Activated CD4-positive, alpha-beta T cell treated with anti-CD3 and anti-CD28 coated beads for 4 hours (primary cell): Measurements from ENCODE around the gene RASIP1.

Source experiments
- DNase-seq, 2 donors: peaks; one replicate each; pipeline ENCODE4 v3.0.0-alpha.2; 2020

The RASIP1 gene

DNA sequence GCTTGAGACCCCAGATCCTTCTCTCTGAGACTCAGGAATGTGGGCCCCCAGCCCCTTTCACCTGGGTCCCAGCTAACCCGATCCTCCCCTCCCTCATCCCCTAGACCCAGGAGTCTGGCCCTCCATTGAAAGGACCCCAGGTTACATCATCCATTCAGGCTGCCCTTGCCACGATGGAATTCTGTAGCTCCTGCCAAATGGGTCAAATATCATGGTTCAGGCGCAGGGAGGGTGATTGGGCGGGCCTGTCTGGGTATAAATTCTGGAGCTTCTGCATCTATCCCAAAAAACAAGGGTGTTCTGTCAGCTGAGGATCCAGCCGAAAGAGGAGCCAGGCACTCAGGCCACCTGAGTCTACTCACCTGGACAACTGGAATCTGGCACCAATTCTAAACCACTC lies 15.4 kb upstream of the RASIP1 start:
- no peak for DNase-seq

DNA sequence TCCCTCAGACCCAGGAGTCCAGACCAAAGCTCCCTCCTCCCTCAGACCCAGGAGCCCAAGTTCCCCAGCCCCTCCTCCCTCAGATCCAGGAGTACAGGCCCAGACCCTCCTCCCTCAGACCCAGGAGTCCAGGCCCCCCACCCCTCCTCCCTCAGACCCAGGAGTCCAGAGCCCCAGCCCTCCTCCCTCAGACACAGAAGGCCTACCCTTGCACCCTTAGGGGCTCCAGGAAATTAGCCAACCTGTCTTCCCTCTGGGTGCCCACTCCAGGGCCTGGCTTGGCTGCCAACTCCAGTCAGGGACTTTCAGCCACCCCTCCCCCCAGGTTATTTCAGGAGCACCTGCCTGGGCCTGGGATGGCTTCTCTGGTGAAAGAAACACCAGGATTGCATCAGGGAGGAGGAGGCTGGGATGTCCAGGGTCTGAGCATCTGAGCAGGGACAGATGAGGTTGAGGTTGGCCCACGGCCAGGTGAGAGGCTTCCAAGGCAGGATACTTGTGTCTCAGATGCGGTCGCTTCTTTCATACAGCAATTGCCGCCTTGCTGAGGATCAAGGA lies 14.8 kb upstream of the RASIP1 start, which contains the start of gene FGF21:
FGF21 (plus strand) TSS at position 441 of the 558 bp plus-strand sequence. CDS start 713 bp downstream, outside the sequence.
- DNase-seq, result no peak

DNA sequence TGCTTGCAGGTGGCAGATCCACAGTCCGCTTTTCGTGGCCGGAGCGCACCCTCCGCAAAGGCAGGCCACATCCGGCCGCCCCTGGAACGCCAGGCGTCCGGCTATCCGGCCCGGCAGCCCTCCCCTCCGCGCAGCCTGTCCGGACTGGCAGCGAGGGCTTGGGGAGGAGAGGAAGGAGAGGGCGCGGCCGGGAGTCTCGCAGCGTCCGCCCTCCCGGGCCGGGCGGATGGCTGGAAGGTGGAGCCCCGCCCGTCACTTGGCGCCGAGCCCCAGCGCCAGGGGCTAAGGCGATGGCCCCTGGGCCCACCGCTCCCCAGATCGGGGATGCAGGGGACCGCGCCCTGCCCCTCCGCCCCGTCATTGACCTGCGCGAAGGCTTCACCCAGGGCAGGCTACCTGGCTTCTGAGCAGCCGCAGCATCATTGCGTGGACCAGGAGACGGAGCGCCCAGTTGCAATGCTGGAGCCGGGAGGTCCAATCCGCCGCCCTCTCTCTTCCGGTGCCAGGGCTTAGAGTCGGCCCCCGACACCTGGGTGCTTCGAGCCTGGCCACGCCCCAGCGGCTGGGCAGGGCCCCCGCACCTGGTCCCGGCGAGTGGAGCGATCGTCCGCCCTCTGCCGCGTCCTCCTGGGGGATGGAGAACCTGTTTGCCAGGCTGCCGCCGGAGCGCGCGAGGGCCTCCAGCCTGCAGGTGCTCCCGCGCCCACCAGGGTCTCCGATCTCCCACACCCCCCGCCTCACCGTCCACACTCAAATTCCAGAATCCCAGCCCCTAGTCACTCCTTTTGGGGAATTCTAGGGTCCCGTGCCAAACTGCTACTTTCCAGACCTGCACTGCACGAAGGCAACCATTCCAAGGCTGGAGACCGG lies 12.3 kb upstream of the RASIP1 start, which contains the start of gene FUT1:
FUT1 (minus strand) TSS at position 146 of the 870 bp plus-strand sequence. CDS start 1,360 bp downstream, outside the sequence.
- DNase-seq, result peak in 1 of 2 donors; percentile 21

DNA sequence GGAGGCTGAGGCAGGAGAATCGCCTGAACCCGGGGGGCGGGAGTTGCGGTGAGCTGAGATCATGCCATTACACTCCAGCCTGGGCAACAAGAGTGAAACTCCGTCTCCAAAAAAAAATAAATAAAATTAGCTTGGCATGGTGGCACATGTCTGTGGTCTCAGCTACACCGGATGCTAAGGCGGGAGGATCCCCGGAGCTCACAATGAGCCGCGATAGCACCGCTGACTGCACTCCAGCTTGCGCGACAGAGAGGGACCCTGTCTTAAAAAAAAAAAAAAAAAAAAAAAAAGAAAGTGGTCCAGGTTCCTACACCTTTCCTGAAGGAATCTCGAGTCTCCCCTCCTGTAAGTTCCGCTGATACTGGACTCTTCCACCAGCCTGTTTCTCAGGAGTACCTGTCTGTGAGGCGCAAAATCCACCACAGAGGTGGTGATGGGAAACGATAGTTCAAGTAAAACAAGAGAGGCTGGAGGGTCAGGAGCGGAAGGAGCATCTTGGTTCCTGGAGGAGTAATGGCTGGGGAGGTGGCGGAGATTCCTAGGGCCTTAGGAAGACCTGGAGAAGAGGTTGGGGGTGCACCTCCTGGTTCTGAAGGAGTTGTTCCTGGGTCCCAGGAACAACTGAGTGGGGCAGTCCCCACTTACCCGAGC lies 11.6 kb upstream of the RASIP1 start:
- DNase-seq, result no peak

DNA sequence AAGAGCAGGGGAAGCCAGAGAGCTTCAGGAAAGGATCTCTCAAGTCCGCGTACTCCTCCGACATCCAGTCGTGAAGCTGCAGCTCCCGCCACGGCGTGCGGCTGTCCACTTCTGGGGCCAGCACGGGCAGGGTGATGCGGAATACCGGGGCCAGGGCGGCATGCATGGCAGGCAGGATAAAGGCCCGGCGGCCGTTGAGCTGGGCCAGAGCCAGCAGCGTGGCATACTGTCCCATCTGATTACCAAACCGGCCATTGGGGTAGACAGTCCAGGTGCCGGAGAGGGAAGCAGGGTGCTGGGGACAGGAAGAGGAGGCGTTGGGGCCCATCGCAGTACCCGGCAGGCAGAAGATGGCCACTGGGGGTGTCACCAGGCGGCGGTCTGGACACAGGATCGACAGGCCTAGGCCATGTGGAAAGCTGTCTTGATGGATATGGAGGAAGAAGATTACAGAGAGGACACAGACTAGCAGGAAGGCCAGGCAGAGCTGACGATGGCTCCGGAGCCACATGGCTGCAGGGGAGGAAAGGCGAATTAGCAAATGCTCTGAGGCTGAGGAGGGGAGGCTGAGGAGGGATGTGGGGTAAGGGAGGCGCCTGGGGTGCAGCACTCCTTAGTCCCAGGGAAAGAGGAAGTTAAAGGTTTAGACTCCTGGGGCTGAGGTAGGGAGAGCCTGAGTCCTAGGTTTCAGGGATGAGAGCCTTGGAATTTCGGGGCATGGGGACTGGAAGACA lies 10.5 kb upstream of the RASIP1 start:
- DNase-seq, result no peak

DNA sequence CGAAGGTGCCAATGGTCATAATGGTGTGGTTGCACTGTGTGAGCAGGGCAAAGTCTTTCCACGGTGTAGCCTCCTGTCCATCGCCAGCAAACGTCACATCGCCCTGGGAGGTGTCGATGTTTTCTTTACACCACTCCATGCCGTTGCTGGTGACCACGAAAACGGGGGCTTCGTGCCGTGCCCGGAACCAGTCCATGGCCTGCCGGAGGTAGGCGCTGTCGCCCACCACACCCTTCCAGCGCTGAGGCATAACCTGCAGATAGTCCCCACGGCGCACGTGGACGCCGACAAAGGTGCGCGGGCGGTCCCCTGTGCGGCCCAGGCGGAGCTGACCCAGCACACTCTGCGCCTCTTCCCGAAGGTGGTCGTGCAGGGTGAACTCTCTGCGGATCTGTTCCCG lies 9.9 kb upstream of the RASIP1 start:
- no peak for DNase-seq

DNA sequence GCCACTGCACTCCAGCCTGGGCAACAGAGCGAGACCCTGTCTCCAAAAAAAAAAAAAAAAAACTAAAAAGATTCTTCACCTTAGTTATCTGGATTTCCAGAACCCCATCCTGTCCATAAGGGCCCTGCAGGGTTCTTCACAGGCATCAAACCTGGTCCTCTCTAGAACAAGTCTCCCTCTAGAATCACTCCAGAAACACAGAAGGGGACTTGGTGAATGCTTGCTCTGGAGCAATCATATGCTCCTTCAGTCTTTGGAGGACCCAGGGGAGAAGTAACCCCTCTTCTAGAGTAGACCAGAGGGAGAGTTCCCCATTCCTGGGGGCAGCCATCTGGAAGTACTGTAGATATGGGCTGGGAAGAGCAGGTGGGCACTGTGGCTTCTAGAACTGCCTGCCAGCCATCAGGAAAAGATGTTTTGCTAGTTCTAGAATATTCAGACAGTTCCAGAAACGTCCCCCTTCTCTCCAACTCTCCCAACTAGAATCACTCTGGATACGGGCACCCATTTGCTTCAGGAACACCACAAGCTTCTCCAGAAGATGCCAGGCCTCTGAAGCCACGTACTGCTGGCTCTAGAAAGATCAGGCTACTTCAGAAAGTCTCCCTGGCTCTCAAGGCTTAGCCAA lies 9.3 kb upstream of the RASIP1 start:
- DNase-seq, result no peak

DNA sequence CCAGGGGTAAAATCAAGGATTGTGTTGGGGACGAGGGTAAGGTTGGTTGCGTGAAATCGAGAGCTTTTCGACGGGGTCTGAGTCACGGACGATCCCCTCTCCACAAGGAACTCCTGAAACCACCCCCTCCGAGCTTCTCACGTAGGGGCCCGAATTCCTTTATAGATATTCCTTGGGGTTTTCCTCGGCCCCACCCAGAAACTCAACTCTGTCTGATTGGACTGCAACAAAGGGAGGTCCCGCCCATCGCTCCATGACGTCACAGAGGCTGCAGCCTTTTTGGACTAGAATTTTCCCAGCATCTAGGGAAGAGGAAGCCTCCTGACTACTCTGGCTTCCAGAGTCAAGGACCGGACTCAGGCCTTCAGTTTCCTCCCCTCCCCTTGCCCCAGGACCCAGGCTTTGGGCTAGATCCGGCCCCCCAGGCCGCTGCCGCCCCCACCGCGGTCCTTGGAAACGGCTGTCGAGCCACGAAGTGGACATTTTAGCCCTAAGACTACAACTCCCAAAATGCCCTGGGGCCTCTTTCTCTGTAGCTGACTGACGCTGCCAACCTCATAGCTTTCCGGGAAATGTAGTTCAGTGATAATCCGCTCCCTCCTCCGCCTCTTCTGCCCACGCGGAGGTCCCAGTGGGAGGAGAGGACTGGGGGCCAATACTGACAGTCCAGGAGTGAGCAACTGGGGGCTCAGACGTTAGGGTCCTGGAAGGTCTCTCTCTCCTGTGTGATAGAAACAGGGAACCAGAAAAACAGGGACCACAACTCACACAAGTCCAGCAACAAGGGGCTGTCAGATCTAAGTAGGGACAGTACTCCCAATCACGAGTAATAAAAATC lies 6.5 kb upstream of the RASIP1 start, which contains the start of gene IZUMO1:
IZUMO1 (minus strand) TSS at position 172 of the 838 bp plus-strand sequence. CDS start 1,050 bp downstream, outside the sequence.
- peak; percentile 38 to 42 for DNase-seq

DNA sequence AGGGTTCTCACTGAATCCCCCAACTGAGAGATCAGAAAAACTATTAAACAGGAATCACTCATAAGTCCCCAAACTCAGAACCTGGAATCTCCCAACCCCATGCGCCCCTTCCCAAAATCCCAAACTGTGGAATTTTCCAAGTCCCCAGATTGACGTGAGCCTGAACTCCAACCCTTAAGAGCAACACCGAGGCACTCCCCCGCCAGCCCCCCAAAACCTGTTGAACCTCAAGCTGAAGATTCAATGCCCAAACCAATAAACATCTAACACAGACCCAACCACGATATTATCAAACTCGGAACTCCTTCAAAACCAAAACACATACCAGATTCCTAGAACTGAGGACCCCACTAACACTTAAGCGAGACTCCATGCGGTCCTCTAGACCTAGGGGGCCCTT lies 5.7 kb upstream of the RASIP1 start:
- DNase-seq, result no peak

DNA sequence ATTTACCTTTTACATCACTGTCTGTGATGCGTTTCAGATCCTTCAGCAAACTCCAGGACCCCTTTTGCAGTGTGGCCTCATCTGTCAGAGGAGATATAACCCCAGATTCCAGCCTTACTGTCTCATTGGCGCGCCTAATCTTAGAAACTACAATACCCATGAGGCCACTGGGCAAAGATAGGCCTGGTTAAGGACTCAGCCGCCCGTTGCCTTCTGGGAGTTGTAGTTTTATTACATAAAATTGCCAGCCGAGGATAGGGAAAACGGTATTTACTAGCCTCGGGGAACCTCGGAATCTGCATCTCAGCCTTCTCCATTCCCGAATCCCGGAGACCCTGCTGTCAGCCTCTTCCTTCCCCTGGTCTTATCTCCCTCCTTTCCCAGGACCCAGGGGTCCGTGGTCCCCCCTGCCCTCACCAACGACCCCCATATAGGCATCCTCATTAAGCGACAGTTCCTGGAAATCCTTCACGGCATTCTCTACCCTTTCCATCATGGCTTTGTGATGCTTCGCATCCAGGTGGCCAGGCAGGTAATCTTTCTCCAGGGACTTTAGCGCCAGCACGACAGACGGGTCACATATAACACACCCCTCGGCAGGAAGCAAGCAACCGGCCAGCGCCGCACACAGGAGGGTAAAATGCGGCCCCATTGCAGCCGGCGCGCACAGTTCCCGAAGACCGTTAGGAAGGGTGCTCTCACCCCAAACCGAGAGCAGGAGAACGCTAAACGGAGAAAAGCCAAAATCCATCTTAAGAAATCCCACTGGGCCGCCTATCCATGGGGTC lies 5.0 kb upstream of the RASIP1 start:
- peak; percentile 44 to 56 for DNase-seq

DNA sequence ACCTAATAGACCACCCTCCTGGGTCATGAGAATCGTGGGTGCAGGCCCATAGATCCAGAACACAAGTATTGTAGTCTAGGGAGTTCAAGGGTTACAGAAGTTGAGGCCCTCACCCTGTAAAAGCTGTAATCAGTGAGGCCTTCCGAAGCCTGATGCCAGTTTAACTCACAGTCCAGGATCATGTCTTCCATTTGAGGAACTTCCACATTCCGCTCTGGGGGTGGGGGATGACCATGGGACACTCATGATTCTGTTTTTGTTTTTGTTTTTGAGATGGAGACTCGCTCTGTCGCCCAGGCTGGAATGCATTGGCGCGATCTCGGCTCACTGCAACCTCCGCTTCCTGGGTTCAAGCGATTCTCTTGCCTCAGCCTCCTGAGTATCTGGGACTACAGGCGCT lies 1.7 kb upstream of the RASIP1 start:
- no peak for DNase-seq

DNA sequence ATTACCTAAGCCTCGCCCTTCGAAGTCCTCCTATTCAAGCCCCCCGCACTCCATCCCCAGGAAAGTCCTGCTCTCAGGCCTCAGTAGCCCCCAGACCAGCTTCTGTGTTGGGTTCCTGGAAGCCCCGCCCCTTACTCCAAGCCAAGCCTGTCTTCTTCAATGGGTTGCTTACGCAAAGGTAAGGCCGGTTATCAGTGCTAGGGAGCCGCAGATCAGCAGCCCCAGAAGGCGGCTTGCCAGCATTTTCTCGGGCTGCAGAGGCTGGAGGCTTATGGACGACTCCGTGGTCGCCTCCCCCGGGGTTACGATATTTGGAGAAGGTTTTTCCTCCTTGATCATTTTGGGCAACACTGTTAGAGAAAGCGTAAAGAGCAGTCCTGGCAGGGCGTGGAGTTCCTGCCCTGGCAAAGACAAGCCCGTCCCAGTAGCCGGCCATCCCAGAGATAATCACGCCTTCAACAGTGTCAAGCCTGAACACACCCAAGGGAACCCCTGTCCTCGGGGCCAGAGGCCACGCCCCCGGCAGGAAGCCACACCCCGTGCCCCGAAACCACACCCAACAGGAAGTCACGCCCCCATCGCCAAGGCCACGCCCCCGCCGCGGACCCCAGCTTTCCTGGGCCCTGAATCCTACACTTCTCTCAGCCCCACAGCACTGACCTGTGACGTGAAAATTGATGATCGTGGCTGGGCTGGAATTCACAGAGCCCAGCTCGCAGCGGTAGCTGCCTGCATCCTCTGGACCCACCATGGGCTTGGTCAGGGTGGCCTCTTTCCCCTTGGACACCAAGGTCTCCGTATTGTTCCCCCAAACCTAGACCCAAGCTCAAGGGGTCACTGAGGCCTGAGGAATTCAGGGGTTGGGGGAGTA lies 954 bp upstream of the RASIP1 start:
- DNase-seq, result no peak

DNA sequence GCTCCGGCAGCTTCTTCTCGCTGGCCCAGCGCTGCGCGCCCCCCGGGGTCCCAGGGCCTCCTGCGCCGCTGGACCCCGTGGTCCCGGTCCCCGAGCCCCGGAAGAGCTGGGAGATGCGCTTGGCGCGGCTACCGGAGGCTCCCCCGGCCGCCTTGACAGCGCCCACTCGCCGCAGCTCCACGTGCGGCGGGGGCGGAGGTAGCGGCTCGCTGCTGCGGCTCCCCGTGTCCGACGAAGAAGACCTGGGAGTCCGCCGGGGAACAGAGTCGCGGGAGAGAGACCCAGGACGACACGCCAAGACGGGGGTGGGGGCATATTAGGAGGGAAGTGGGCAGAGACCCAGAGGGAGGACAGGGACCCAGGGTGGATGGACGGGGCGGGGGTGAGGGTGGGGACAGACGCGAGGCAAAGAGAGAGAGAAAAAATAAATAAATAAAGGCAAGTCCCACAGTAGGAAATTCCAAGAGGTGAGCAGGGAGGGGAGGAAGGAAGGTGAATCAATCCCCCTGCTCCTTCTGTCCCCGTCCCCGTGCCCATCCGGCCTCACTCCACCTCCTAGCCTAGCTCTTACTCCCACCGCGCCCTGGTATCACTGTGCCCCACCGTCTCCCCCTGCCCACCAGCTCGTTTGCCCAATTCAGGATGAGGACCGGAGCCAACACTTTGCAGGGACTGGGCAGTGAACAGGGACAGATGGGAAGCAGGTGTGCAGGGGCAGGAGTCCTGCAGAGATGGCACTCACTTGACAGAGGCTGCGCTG lies 826 bp downstream of the RASIP1 start:
- no peak for DNase-seq

DNA sequence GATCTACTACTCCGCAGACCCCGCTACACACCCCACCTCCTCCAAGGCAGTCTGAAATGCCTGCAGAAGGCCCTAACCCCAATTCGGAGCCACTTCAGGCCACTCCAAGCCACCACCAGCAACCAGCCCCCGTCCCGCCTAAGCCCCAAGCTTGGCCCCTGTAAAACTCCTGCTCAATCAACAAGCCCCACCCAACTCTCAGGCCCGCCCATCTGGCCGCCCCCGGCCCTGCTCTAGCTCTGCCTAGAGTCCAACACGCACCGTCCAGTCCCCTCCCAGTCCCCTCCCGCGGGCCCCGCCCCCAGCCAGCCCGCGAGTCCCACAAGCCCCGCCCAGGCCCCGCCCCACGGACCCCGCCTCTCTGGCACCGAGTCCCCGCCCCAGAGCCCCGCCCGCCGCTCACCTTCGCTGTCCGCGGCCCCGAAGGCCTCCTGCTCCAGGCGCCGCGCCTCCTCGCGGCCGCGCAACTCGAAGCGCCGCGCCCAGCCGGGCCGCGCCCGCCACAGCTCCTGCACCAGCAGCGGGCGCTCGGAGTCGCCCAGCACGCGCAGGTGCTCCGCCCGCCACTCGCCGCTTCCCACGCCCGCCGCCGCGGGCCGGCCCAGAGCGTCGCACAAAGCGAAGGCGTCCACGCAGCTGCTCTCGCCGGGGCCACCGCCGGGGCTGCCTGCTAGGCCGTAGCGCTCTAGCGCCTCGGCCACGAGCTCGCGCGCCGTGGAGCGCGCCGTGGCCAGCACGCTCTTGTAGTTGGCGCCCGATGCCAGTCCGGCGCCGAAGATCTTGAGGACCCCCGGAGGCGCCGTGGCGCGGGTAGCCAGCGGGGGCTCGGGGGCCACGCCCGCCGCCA lies 1.6 kb downstream of the RASIP1 start:
- peak; percentile 93 for DNase-seq

DNA sequence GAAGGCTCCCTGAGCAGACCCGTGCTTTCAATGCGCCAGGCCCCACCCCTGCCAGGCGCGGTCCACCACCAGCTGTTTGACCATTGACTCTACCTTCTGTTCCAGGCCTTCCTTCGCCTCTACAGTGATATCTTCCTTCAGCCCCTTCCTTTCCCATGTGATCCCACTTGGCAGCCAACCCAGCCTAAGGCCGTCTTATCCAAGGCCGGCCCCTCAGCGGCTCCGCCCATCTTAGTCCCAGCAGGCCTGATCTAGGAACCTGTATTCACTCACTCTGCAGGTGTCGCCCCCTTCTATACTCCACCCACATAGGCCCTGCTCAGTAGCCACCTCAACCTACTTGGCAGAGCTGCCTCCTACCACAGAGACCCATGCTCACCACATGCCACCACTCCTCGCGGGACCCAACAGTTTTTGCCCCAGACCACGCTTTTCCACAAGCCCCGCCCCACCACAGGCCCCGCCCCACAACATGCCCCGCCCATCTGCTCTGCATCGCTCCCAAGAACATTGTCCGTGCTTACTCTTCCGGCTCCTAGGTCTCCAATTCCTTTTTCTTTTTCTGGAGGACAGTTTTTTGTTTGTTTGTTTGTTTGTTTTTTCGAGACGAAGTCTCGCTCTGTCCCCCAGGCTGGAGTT lies 2.9 kb downstream of the RASIP1 start:
- DNase-seq, result no peak

DNA sequence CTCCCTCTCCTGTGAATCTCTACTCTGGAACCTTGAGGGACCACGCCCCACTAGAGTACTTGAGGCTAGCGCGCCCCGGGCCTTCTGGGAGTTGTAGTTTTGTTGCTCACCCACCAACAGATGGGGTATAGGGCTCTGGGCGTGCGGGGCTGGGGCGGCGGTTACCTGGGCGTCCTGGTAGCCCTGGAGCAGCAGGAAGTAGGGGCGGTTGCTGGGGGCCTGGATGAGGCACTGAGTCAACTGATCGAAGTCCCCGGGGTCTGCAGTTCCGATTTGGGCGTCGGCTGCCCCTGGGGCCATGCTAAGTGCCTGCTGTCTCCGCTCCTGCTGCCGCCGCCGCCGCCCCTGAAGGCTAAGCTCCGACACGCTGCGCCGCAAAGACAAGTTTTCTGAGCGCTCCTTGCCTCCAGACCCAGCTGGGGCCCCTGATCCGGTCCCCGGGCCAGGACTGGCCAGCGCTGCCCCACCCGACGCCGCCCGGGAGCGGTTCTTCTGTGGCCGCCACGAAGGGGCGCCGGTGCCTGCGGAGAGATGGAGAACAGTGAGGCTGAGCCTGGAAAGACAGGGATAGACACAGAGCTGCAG lies 5.3 kb downstream of the RASIP1 start:
- no peak for DNase-seq

DNA sequence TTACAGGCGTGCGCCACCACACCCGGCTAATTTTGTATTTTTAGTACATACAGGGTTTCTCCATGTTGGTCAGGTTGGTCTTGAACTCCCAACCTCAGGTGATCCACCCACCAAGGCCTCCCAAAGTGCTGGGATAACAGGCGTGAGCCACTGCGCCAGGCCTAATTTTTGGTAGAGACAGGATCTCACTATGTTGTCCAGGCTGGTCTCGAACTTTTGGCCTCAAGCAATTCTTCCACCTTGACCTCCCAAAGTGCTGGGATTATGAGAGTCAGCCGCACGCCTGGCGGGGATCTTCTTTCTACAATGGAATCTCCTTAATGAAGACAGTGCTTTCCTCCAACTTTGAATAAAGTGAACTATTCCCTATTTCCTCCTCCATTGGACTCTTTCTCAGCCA lies 5.8 kb downstream of the RASIP1 start:
- DNase-seq, result no peak
